BJ (cell line): ENCODE measurements around the gene PTPN7. TPM values are rescaled to one million over a fixed set of nuclear protein-coding genes. Genes with fewer than 3 reads are reported as not detected.

Experiments used
- CTCF ChIA-PET: fragments of 350-600 bp; formaldehyde crosslinking; extraction: SDS; loops from one replicate; lab custom pipeline; 2021; ENCODE audit warnings: antibody characterized with exemption, inconsistent platforms; lab: Yijun Ruan, JAX
- POLR2A ChIA-PET: fragments of 300-600 bp; sonication (Branson Sonifier 250); formaldehyde crosslinking; extraction: SDS; loops from one replicate; lab custom pipeline; 2021; ENCODE audit warnings: antibody characterized with exemption; lab: Charles Lee
- DNase-seq: peaks from one replicate; pipeline ENCODE4 v3.0.0-alpha.2; 2011; ENCODE audit warnings: low read depth
- H3K27me3 ChIP-seq: 2 replicates; pipeline ENCODE4 v1.6.0; 2011; ENCODE audit warnings: low read length; ENCODE audit not compliant: control insufficient read depth, insufficient read depth
- H3K36me3 ChIP-seq: 2 replicates; pipeline ENCODE4 v1.5.1; 2011; ENCODE audit warnings: low read length; ENCODE audit not compliant: control insufficient read depth, insufficient read depth
- H3K4me3 ChIP-seq: 2 replicates; pipeline ENCODE4 v1.5.1; 2011; ENCODE audit warnings: low read depth, mild to moderate bottlenecking, control low read depth, low read length
- CTCF ChIP-seq: IDR thresholded peaks from 2 replicates; pipeline ENCODE4 v1.5.1; 2011; ENCODE audit warnings: low read depth, mild to moderate bottlenecking, control low read depth, inconsistent platforms, low read length, moderate library complexity; ENCODE audit not compliant: insufficient read depth
- polyA plus RNA-seq: library from polyadenylated mRNA; depleted of rRNA; stranded (reverse); fragments of >200 nt; gene quantifications from 2 replicates; pipeline ENCODE4 v1.2.3, GENCODE V29; 2011

The PTPN7 gene
- polyA plus RNA-seq, 1 experiment, result not detected

DNA sequence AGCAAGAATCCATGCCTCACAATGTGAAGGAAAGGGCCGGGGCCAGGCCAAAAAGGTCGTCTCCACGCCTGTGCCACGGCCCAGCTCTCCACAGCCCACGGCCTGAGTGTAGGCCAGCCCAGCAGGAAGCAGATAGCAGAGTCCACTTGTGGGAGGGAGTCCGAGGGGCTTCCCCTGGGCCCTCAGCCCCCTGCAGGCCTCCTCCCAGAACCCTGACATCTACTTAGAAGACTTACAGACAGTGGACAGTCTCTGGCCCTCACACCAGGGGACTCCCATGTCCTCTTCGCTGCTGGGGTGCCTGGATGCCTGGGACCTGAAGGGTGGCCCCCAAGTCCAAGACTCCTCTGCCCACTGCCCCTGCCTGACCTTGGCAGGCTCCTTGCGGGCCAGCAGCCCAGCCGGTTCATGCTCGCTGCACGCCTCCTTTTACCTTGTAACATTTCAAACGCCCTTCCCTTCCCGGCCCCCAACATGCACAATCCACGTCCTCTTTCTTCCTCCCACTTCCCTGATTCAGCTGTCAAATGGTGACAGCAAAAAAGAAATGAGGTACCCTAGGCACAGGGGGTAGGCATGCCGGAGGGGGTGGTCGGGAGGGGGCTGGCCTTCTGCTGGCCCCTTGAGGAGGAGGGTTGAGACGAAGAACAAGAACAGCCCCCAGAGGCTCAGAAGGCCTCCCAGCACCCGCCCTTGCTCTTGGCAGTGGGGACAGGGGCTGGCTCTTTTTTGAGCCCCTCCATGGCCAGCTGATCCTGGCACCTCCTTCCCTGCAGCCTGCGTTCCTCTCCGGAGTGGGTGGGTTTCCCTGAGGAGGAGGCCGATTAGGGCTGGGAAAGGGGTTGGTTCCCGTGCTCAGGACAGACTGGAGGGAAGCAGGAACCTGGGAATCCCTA lies 997 bp upstream of the PTPN7 start:
- peaks cover 6% of the 10 kb centered on the region; the same call in 1 of the 2 replicates for H3K27me3 ChIP-seq
- H3K36me3 ChIP-seq, result no peaks in the 10 kb centered on the region
- H3K4me3 ChIP-seq, result no peak overlapping the region
- ChIA-PET CTCF (interaction anchor here (1.1 kb wide), 1 partner anchor 24 kb away, joined by 3 read pairs; no protein-coding TSS in a partner anchor), POLR2A (no interaction called here)
- no peak for DNase-seq
- TF ChIP-seq CTCF, result no peak

GRCh38 chr1:202159534-202160371 lies 649 bp downstream of the PTPN7 start:
- CTCF ChIA-PET, result interaction anchor here (0.8 to 1.2 kb wide), 2 partner anchors 14 to 16 kb away, joined by 3 read pairs; no protein-coding TSS in a partner anchor
- POLR2A ChIA-PET, result no interaction called here
- DNase-seq, result no peak

DNA sequence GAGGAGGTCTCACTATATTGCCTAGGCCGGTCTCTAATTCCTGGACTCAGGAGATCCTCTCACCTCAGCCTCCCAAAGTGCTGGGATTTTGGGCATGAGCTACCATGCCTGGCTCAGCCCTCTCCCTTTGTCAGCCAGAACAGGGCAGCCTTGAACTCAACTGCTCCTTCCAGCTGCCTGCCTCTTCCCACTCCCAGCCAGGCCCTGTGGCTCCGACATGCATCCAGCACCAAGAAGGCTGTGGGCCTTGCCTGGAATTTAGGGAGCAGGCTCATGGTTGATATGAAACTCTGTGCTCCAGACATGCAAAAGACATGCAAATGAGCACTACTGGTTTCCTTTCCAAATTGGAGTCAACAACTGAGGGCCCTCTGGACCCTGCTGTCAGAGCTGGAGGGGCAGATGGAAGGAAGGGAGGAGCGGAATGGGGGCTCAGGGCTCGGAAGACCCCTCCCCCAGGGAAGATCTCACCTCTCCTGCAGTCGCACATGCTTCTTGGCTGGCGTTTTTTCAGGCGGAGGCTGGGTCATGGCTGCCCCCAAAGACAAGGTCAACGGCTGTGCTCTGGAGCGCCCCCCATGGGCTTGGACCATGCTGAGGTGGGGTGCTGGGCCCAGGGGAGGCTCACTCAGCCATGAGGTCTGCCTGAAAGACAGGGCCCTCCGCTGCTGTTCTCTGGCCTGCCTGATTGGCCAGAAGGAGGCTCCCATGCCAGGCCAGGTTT lies 1.4 kb downstream of the PTPN7 start:
- POLR2A ChIA-PET, result no interaction called here
- DNase-seq, result no peak

More at GRCh38 chr1:202159534-202160371, 649 bp downstream of the PTPN7 start:
- TF ChIP-seq CTCF, result no peak
- peaks cover 6% of the 10 kb centered on the region for H3K27me3 ChIP-seq
- no peaks in the 10 kb centered on the region for H3K36me3 ChIP-seq
- H3K4me3 ChIP-seq, result no peak overlapping the region

DNA sequence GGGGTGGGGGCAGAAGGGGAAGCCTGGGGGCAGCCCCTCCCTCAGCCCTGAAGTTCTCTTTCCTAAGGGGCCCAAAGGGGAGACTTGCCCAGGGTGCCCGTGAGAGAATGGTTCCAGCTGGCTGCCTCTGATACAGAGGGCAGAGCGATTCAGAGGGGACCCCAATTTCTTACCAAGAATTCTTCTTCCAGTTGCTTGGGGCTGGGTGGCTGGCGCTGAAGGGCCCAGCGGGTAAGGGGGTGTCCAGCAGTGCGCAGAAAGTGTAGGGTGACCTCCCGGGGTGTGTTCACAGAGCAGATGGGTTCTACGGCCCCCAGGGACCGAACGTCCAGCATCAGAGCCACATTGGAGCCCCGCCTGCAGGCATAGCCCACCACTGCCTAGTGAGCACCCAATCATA lies 2.5 kb downstream of the PTPN7 start:
- CTCF ChIA-PET, result no interaction called here
- Histone ChIP-seq H3K27me3 (peaks cover 6% of the 10 kb centered on the region), H3K36me3 (no peaks in the 10 kb centered on the region), H3K4me3 (no peak overlapping the region)
- POLR2A ChIA-PET, result no interaction called here
- no peak for DNase-seq
- no peak for TF ChIP-seq CTCF

More for the DNA sequence above, 1.4 kb downstream of the PTPN7 start:
- H3K36me3 ChIP-seq, result no peaks in the 10 kb centered on the region
- H3K4me3 ChIP-seq, result no peak overlapping the region
- CTCF ChIA-PET, result interaction anchor here (0.7 kb wide), 1 partner anchor 25 kb away, joined by 3 read pairs; no protein-coding TSS in a partner anchor
- no peak for TF ChIP-seq CTCF
- peaks cover 6% of the 10 kb centered on the region for H3K27me3 ChIP-seq
